Measurements from ENCODE around the gene OLAH.
A peak's percentile ranks its signal among the peaks of the same experiment; 100 is the strongest.

Gene OLAH

DNA sequence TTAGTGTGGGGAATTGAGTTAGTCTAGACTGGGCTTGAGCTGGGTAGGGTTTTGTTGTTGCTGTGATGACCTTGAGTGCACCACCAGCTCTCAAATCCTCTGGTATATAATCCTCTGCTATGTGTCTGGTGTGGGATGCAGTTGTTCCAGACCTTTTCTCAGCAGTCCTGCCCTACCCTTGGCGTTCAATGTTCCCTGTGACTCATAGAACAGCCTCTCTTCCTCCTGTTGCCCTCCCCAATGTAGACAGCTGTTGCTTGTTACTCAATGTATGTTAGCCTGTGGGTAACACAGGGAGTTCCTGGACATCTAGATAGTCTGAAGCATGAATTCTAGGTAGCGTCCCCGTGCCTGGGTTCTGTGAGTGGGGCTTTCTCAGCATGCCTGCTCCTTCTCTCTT, 25.1 kb downstream of the OLAH start:
- Histone ChIP-seq H3K27ac (ENCODE audit: extremely low read depth, low read depth, low read length) (no peak overlapping the region), H3K4me3 (ENCODE audit: low read depth, low read length) (no peak overlapping the region), H3K9me3 (ENCODE audit: control insufficient read depth, insufficient read depth, low read depth, low read length) (no peaks in the 10 kb centered on the region), H3K36me3 (ENCODE audit: control insufficient read depth in 2 of 2, insufficient read depth in 1 of 2, low read length in 2 of 2) (no peaks in the 10 kb centered on the region), H3K4me1 (ENCODE audit: control insufficient read depth, insufficient read depth, low read length) (no peaks in the 10 kb centered on the region)
- CTCF ChIA-PET, result interaction anchor here (0.7 kb wide), 1 partner anchor 873 kb away, joined by 7 read pairs; no protein-coding TSS in a partner anchor
- TF ChIP-seq ZSCAN16 (tag by site-specific recombination; IDR thresholded peaks at IDR 0.05) (no peak), SCRT2 (tag by site-specific recombination; IDR thresholded peaks at IDR 0.05) (peak; percentile 52; the same call in 1 of the 2 replicates)
- POLR2A ChIA-PET, result no interaction called here

DNA sequence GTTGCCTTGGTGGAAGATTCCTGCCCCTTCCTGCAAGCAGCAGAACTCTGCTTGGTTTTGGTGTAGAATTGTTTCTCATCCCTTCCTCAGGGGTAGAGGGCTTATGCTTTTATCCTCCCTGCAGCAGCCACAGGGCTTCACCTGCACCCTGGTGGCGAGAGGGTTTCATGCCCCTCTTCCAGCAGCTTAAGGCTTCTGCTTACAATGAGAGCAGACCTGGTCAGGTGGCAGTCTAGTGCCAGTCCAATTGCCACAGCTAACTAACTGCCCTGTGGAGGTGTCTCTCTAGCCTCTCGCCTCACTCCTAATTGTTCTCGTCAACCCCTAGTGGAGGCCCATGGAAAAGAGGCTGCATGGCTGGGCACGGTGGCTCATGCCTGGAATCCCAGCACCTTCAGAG, 25.5 kb downstream of the OLAH start:
- no peaks in the 10 kb centered on the region for H3K9me3 ChIP-seq (ENCODE audit: control insufficient read depth, insufficient read depth, low read depth, low read length)
- no peaks in the 10 kb centered on the region for H3K36me3 ChIP-seq (ENCODE audit: control insufficient read depth in 2 of 2, insufficient read depth in 1 of 2, low read length in 2 of 2)
- TF ChIP-seq, protein P1, sequence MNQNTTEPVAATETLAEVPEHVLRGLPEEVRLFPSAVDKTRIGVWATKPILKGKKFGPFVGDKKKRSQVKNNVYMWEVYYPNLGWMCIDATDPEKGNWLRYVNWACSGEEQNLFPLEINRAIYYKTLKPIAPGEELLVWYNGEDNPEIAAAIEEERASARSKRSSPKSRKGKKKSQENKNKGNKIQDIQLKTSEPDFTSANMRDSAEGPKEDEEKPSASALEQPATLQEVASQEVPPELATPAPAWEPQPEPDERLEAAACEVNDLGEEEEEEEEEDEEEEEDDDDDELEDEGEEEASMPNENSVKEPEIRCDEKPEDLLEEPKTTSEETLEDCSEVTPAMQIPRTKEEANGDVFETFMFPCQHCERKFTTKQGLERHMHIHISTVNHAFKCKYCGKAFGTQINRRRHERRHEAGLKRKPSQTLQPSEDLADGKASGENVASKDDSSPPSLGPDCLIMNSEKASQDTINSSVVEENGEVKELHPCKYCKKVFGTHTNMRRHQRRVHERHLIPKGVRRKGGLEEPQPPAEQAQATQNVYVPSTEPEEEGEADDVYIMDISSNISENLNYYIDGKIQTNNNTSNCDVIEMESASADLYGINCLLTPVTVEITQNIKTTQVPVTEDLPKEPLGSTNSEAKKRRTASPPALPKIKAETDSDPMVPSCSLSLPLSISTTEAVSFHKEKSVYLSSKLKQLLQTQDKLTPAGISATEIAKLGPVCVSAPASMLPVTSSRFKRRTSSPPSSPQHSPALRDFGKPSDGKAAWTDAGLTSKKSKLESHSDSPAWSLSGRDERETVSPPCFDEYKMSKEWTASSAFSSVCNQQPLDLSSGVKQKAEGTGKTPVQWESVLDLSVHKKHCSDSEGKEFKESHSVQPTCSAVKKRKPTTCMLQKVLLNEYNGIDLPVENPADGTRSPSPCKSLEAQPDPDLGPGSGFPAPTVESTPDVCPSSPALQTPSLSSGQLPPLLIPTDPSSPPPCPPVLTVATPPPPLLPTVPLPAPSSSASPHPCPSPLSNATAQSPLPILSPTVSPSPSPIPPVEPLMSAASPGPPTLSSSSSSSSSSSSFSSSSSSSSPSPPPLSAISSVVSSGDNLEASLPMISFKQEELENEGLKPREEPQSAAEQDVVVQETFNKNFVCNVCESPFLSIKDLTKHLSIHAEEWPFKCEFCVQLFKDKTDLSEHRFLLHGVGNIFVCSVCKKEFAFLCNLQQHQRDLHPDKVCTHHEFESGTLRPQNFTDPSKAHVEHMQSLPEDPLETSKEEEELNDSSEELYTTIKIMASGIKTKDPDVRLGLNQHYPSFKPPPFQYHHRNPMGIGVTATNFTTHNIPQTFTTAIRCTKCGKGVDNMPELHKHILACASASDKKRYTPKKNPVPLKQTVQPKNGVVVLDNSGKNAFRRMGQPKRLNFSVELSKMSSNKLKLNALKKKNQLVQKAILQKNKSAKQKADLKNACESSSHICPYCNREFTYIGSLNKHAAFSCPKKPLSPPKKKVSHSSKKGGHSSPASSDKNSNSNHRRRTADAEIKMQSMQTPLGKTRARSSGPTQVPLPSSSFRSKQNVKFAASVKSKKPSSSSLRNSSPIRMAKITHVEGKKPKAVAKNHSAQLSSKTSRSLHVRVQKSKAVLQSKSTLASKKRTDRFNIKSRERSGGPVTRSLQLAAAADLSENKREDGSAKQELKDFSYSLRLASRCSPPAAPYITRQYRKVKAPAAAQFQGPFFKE (tag by site-specific recombination; IDR thresholded peaks at IDR 0.05; ENCODE audit: borderline replicate concordance), result no peak
- TF ChIP-seq ZNF37A (tag by site-specific recombination; IDR thresholded peaks at IDR 0.05) (no peak), ZNF529 (tag by site-specific recombination; IDR thresholded peaks at IDR 0.05; ENCODE audit: insufficient replicate concordance) (no peak), ZNF335 (tag by site-specific recombination; conservative IDR thresholded peaks at IDR 0.05) (no peak)
- no peaks in the 10 kb centered on the region for H3K4me1 ChIP-seq (ENCODE audit: control insufficient read depth, insufficient read depth, low read length)
- POLR2A ChIA-PET, result no interaction called here
- CTCF ChIA-PET, result no interaction called here
- no peak overlapping the region for H3K27ac ChIP-seq (ENCODE audit: extremely low read depth, low read depth, low read length)
- no peak overlapping the region for H3K4me3 ChIP-seq (ENCODE audit: low read depth, low read length)

DNA sequence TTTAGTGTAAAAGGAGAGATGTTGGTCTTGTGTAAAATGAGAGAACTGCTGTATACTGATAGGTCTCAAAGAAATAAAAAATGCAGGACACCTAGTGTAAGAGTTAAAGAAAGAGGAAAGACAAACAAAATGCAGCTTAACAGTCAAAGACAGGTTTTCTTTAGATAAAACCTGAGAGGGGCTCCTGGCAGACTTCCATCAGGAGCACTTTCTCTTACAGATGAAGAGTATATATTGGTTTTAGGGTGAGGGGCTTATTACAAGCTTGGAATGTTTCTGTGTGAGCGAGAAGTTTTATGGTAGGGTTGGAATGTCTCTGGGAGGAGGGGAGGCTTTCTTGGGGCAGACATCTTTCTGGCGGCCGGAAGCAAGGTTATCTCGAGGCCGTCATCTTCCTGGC, 28.6 kb downstream of the OLAH start:
- H3K4me3 ChIP-seq (ENCODE audit: low read depth, low read length), result no peak overlapping the region
- H3K4me1 ChIP-seq (ENCODE audit: control insufficient read depth, insufficient read depth, low read length), result no peaks in the 10 kb centered on the region
- H3K9me3 ChIP-seq (ENCODE audit: control insufficient read depth, insufficient read depth, low read depth, low read length), result no peaks in the 10 kb centered on the region
- H3K36me3 ChIP-seq (ENCODE audit: control insufficient read depth in 2 of 2, insufficient read depth in 1 of 2, low read length in 2 of 2), result no peaks in the 10 kb centered on the region; a peak in 1 of 3 replicates
- CTCF ChIA-PET, result interaction anchor here (0.5 to 1.2 kb wide), 2 partner anchors 9 to 52 kb away, joined by 4 to 7 read pairs; no protein-coding TSS in a partner anchor
- H3K27ac ChIP-seq (ENCODE audit: extremely low read depth, low read depth, low read length), result no peak overlapping the region
- POLR2A ChIA-PET, result no interaction called here
- TF ChIP-seq, protein P1 (tag by site-specific recombination; IDR thresholded peaks at IDR 0.05; ENCODE audit: borderline replicate concordance), result no peak
- TF ChIP-seq, protein P2, sequence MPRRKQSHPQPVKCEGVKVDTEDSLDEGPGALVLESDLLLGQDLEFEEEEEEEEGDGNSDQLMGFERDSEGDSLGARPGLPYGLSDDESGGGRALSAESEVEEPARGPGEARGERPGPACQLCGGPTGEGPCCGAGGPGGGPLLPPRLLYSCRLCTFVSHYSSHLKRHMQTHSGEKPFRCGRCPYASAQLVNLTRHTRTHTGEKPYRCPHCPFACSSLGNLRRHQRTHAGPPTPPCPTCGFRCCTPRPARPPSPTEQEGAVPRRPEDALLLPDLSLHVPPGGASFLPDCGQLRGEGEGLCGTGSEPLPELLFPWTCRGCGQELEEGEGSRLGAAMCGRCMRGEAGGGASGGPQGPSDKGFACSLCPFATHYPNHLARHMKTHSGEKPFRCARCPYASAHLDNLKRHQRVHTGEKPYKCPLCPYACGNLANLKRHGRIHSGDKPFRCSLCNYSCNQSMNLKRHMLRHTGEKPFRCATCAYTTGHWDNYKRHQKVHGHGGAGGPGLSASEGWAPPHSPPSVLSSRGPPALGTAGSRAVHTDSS (tag by site-specific recombination; IDR thresholded peaks at IDR 0.05), result no peak
- TF ChIP-seq ZNF660 (tag by site-specific recombination; IDR thresholded peaks at IDR 0.05), result no peak
- 0 out of 2 replicates have a peak, but pooled peaks have one; percentile 24 for TF ChIP-seq ZNF169 (tag by site-specific recombination; IDR thresholded peaks at IDR 0.05)
- no peak for TF ChIP-seq ZNF707 (tag by site-specific recombination; IDR thresholded peaks at IDR 0.05)
- TF ChIP-seq BCL11B (tag by site-specific recombination; IDR thresholded peaks at IDR 0.05; ENCODE audit: low read depth), result no peak
- TF ChIP-seq ZNF664 (tag by site-specific recombination; IDR thresholded peaks at IDR 0.05), result no peak
- TF ChIP-seq, protein P3, sequence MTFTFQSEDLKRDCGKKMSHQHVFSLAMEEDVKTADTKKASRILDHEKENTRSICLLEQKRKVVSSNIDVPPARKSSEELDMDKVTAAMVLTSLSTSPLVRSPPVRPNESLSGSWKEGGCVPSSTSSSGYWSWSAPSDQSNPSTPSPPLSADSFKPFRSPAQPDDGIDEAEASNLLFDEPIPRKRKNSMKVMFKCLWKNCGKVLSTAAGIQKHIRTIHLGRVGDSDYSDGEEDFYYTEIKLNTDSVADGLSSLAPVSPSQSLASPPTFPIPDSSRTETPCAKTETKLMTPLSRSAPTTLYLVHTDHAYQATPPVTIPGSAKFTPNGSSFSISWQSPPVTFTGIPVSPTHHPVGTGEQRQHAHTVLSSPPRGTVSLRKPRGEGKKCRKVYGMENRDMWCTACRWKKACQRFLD (tag by site-specific recombination; IDR thresholded peaks at IDR 0.05), result no peak
- peak; percentile 61; the same call in 1 of the 2 replicates for TF ChIP-seq ZNF626 (tag by site-specific recombination; IDR thresholded peaks at IDR 0.05)
- TF ChIP-seq ZNF837 (tag by site-specific recombination; IDR thresholded peaks at IDR 0.05), result no peak
- TF ChIP-seq ZNF501 (tag by site-specific recombination; IDR thresholded peaks at IDR 0.05), result no peak
